HG03520 (cell line): ENCODE measurements around the gene XPO6.

Experiments
- ATAC-seq: cut with Tn5 transposase; IDR thresholded peaks from one replicate; pipeline ENCODE4 v1.9.1; 2021; ENCODE audit warnings: mild to moderate bottlenecking, moderate library complexity; ENCODE audit not compliant: unreplicated experiment

Gene XPO6

DNA sequence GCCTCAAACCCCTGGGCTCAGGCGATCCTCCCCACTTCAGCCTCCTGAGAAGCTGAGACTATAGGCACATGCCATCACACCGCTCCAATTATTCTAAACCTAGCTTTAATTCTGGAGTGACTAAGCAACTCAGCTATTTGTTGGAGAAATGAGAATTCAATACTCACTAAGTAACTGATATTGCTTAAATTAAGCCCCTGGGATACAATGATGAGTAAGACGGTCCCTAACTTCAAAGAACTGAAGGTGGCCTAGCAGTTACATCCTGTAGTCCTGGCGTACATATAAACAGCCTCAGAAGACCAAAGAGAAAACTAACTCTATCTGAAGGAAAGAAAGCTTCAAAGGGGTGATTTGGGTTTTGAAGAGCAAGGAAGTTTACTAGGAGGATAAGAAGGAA lies 25.0 kb downstream of the XPO6 start:
- ATAC-seq = no peak

DNA sequence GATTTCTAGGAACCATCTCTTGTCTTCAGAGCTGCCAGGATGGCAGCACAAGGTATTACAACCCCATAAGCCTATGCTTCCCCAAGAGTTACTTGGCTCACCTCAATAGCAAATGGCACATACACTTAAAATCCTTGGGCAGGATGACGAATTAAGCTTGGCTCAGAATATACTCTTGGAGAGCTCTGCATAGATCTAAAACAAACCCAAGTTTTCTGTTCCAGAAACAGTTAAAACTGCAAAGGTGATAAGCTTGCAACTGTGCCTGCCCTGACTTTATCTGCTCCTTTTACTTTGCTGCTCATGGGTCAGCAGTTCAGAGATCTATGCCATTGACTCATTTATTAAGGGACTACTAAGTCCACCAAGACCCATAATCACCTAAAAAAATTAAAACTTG lies 26.1 kb downstream of the XPO6 start:
- no peak for ATAC-seq

DNA sequence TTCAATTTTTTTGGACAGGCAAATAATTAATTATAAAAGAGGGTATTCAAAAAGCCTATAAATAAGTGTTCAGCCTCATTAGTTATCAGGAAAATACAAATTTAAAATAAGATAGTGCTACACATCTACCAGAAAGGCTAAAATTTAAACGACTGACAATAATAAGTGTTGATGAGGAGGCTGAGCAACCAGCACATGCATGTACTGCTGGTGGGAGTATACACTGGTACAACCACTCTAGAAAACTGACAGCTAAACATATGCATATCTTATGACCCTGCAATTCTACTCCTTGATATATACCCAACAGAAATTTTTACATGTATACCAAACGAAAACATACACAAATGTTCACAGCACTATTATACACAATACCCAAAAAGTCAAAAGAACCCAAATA lies 27.1 kb downstream of the XPO6 start:
- ATAC-seq = no peak

DNA sequence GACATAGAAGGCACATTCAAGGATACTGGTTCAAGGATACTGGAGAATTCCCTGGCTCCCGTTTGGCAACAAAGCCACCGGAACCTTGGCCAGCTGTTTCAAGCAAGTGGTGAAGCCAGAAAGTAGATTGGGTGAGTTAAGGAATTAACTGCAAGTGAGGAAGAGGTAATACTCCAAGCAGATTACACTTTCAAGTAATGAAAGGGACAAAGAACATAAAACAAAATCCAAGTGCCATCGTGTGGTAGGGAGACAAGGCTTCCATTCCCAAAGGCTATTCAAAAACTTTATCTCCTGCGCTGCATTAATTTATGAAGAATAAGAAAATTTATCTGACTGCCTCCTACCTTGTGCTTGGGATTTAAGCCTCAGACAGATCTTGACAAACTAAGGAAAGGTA lies 27.8 kb downstream of the XPO6 start:
- no peak for ATAC-seq

DNA sequence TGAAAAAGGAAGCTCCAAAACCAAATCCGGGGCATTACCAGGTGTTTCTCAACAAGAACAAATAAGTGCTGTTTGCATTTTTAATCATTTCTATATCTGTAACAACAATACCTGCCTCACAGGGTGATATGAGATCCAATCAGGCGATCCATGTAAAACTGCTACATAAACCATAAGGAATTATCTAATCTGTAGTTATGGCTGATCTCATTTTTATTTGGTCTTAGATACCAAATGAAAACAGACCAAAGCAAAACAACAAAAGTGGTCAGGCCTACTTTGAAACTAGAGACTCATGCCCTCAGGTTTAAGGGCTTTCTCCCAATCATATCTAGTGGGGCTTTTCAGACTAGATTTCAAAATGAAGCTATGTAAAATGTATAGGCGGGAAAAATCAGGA lies 28.3 kb downstream of the XPO6 start:
- no peak for ATAC-seq

DNA sequence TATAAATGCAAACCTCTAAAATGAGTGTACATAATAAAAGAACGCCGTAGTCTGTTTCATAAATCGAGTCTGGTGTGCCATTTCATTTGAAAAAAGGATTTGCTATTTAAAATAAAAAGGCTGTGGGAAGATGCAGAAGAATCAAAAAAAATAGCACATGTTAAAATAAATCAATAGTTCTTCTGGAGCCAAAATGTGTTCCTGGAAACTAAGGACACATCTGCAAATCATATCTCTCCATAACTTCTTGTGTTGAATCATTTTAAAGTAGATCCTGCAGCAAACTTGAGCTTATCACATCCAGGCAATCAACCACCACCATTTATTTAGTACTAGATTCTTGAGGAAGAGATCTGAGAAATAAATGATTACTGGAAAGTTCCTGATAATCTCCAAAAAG lies 29.0 kb downstream of the XPO6 start:
- no peak for ATAC-seq

DNA sequence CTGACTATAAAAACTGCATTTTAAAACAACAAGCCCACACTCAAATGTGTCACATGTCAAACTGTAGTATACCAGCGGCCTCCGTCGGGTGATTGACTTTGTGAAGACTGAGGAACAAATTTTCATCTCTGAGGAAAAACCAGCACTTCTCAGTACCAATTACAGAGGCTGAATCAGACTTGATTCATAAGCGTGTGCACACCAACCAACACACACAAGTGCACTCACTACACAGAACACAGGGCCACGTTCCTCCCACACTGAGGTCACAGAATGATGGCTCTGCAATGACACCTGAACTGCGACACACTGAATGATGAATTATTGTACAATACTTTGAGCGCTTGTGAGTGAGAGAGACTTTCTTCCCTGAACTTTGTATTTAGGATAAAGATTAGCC lies 29.6 kb downstream of the XPO6 start:
- ATAC-seq = no peak

DNA sequence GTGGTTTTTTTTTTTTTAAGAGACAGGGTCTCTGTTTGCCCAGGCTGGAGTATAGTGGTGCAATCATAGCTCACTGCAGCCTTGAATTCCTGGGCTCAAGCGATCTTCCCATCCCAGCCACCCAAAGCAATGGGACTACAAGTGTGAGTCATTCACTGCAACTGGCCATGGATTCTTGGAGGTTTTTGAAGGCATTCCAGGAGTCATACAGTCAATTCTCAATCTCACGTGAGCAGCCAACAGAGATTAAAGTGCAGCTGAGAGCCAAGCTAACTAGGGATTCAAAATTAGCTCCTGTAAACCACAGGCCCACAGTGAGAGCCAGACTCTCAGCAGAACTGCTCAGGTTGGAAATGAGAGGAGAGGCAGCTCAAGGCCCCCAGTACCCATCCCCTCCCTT lies 30.2 kb downstream of the XPO6 start:
- ATAC-seq = no peak

DNA sequence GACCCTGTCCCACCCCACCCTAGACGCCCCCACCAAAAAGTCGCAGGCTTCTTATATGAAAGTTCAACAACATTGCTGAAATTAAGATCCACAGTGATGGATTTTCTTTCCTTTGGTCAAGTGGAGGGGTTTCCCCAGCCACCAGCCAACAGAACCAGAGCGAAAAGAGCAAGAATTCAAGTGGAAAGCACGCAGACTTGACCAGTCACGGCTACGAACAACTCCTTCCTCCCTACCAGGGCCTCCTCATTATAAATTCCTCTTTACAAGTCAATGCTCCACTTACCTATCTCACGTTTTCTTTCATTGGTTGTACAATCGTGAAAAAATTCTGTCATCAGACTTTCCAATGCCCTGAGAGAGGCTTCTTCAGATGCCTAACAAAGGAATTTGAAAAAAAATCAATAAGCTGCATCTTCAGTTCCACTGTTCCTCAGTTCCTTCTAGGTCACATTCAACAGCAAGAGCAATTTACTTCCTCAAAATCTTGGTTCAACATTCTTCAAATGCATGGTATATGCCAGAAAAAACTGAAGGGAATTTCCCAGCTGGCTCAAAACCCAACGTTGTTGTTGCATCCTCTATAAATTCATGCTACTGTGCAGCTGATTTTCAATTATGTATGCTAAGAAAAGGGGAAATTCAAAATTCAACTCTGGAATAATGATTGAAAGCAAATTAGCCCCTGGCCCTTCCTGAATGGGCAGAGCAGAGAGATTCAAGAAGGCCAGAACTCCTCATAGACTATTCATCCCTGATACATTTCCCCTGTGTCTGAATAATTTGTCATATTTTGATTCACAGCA lies 30.9 kb downstream of the XPO6 start:
- ATAC-seq = no peak

DNA sequence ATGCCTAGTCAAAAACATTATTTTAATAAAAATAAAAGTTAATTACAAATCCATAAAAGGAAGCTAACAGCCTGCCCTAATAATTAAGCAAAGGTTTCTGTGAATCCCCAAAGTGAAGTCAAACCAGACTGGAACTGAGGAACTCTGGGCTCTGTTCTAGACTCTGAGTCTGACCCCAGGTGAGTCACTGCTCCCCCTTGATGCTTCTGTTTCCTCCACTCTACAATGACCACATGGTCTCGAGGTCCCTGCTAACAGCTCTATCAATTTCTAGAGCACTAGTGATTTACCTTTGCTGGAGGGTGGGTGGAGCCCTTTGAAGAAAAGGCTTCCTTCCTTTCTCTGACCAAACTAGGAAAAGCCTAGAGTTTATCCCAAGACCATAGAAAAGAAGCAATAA lies 32.4 kb downstream of the XPO6 start:
- ATAC-seq = no peak

DNA sequence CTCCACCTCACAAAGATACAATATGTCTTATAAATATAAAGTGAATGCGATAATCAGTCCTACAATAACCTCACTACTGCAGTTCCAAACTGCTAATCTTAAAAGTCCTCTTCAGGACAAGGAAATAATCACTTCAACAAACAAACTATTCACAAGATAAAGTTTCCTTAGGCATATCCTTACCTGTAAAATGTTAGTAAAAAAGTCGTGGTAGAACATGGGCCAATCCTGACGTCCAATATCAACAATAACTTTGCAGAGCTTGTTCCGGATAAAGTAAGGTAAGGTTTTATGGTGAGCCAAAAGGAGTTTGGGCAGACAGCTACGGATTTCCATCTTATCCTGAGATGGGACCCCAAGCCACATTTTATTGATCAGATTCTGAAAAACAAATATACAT lies 36.0 kb downstream of the XPO6 start:
- no peak for ATAC-seq

DNA sequence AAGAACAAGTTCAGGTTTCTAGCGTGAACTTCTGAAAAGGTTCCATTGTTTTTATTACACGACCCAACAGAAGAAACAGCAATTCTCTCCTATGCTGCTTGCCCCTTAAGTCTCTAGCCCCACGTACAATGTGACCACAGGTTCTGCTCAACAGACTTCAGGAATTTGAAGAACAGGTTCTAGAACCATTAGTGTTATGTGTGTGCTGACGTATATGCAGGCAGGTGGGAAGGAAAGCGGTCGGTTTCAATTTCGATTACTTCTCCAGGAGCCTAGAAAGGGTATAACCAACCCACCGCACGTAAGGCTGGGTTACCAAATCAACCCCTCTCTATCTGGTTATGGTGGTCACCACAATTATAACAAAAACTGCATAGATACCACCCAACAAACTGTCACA lies 39.4 kb downstream of the XPO6 start:
- no peak for ATAC-seq

DNA sequence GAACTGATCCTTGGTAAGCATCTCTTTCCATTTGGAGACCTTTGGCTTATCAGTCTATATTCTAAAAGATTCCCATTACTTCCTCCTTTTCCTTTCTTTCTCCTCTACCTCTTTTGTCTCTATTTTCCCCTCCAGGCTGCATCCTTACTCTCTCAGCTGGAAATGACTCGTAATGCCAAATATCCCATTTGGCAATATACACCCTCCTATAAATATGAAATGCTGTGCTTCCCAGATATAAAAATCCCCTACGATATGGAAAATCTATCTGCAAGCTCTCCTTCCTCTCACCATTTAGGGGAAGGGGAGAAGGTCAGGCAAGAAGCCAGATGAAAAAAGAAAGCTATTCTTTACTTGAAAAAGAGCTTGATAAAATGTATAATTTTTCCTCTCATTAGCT lies 39.9 kb downstream of the XPO6 start:
- ATAC-seq = no peak

DNA sequence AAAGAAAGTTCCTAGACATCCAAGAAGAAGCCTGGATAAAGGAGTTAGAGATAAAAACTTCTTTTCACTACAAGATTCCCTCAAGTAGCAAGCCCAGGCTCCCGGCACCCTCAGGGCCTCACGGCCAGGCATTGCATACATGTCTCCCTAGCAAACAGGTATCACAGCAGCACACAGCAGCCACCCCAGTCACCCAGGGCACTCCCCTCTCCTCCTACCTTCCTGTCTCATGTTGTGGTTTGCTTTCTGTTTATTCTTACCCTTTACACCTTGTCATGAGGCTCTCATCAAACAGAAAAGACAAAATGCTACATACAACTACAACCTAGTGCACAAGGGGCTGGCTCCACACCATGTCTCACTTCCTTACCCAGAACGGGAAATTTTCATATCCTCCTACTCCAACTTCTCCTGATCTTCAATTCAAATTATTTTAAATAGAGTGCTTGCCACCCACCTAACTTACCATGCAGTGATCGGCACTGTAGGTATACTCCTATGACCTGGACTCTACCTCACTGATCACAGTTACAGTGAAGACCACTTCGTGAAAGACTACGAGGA lies 42.7 kb downstream of the XPO6 start:
- ATAC-seq = no peak

DNA sequence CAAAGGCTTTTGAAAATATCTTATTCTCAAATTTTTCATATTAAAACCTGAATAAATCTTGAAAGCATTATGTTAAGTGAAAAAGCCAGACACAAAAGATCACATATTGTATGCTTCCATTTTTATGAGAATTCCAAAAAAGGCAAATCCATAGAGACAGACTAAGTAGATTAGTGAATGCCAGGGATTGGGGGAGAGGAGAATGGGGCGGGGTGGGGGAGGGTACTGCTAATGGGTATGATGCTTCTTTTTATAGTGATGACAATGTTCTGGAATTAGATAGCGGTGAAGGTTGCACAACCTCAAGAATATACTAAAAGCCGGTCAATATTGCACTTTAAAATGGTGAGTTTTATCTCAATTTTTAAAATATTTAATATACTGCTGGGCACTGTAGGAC lies 44.0 kb downstream of the XPO6 start:
- no peak for ATAC-seq

DNA sequence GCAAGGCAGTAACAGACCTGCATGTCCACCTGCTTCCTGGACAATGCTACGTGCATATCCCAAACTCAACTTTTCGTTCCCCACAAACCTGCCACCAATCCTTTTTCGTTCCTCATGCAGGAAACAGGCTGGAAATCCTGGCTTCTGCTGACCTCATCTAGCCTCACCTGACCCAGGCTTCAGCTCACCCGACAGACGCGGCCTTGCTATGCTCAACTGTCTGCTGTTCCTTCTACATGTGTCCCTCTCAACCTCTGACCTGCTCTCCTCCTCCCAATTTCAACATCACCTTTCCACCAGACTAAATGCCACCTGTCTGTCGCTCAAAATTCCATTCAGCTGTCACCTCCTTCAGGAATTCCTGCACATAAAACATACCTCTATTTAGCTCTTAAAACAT lies 44.5 kb downstream of the XPO6 start:
- ATAC-seq = no peak

DNA sequence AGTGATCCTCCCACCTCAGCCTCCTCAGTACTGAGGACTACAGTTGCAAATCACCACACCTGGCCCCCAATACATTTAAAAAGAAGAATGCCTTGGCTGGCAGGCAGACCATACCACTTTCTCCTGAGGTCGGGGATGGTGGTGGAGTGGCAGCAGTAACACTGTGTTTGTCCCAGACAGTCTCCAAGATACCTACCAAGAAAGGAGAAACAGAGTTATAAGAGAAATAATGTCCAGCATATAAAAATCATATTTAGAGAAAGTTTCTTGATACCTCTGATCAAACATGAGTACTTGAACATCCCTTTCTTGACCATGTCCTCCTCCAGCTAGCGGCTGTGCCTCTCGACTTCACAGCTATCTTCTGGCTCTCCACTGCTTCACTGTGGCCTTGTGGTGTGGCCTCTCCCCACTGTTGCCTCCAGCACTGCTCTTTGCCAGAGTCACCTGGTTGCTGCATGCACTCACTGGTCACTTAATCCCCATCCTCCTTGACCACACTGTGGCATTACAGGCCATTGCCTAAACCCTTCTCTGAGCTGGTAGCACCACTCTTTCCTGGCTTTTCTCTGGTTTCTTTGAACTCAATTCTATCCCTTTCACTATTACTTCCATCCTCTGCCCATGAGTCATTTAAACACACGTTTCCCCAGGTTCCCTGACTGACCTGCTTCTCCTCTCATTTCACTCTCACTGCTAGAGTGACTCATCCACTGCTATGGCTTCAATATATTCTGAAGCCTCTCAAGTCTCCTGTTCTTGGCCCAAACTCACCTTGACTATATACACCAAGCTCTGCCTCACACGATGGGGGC lies 45.2 kb downstream of the XPO6 start:
- no peak for ATAC-seq

DNA sequence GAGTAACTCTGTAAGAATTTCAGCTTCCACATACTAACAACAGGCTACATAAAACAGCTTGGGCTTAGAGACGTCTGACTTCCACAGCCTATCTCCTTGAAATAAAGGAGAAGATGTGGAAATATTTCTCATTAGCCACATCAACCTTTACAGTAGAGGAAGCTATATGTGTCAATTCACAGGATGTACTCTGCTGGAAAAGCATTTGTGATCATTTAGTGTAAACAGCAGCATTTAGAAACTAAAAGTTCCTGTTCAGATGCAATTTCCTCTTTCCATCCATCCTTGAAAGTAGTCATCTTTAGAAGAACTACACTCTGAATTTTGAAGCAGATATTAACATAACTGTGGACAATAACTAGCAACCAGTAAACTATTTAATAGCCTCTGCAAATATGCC lies 46.2 kb downstream of the XPO6 start:
- ATAC-seq = no peak

DNA sequence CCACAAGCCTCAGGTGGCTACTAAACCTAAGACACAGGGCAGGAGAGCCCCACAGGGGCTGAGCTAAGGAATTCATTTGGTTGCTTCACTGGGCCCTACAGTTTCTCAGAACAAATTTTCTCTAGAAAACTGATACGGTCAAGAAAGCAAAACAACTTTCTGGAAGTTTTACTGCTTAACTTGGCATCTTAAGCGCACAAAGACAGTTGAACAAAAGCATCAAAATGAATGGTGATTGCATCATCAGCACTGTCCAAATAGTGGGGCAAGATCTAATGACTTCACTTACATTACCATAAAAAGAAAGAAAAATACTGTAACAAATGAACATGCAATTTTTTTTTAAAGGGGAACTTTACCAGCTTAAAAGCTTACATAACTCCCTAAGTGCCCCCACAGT lies 47.6 kb downstream of the XPO6 start:
- no peak for ATAC-seq

DNA sequence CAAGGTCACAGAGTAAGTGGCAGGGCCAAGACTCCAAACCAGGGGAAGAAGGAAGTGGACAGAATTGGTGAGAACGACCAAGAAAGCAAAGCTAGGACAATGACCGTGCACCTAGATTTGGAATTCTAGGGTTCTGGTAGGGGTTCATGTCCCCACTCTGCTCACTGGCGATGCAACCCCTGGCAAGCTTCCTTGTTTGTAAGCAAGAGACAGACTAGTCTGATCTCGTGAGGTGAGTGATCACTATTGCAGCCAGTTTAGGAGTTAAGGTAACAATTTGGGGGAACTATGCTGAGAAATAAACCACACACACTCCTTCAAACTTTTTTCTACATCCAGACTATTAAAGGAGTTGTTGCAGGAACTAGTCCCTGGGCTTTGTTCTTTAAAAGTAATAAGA lies 48.1 kb downstream of the XPO6 start:
- no peak for ATAC-seq

DNA sequence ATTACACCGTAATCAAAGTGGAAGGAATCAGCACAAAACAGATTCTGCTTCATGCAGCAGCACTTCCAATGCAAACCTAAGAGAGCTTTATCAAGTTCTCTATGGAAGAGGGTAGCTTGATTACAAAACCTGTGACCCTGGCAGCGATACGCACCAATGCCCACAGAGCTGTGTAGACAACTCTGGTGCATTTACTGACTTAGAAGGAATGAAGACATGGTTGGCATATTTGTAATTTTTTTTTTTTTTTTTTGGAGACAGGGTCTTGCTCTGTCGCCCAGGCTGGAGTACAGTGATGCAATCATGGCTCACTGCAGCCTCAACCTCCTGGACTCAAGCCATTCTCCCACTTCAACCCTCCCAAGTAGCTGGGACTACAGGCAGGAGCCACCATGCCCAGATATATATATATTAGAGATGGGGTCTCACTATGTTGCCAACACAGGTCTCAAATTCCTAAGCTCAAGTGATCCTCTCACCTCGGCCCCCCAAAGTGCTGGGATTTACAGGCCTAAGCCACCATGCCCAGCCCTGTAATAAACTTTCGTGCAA lies 49.4 kb downstream of the XPO6 start:
- ATAC-seq = no peak

DNA sequence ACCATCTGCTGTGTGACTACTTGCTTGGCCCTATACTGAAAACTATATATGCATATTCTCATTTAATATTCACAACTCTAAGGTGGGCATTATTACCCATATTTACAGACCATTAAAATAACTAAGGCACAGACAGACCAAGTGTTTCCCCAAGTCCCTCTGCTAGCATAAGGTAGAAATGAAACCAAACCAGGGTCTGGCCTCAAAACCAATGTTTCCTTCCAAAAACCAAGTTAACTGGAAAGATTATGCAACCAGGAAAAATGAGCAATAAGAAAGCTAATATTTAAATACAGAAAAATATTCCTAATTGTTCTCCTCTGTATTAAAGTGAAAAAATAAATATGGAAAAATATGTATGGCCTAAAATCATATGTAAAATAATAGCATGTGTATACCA lies 50.1 kb downstream of the XPO6 start:
- ATAC-seq = no peak
